Testis (tissue), 3 donors: ENCODE measurements around the gene ARPP21. TPM values are rescaled to one million over a fixed set of nuclear protein-coding genes. Genes with fewer than 3 reads are reported as not detected.
"Not testable (repeated sequence)": the region's sequence is repeated elsewhere in the genome, so short reads cannot be mapped to it uniquely, and the experiment has no call there.

Experiments
- DNase-seq: peaks from one replicate; pipeline ENCODE4 v3.0.0-alpha.2; 2019
- H3K27ac ChIP-seq, 2 donors: fragments of 200-600 bp; sonication (generic); one replicate each; pipeline ENCODE4 v1.5.1; 2019
- H3K27me3 ChIP-seq: fragments of 200-600 bp; sonication (generic); one replicate; pipeline ENCODE4 v1.5.1; 2019
- H3K36me3 ChIP-seq: fragments of 200-600 bp; sonication (generic); one replicate; pipeline ENCODE4 v1.5.1; 2017; ENCODE audit warnings: low read depth; ENCODE audit errors: missing control alignments
- H3K4me1 ChIP-seq: fragments of 200-600 bp; sonication (generic); one replicate; pipeline ENCODE4 v1.5.1; 2019
- H3K4me3 ChIP-seq, 2 donors: fragments of 200-600 bp; sonication (generic); one replicate each; pipeline ENCODE4 v1.5.1; 2017 to 2019
- H3K9me3 ChIP-seq: fragments of 200-600 bp; sonication (generic); one replicate; pipeline ENCODE4 v1.5.1; 2017
- POLR2A ChIP-seq: fragments of 450-650 bp; IDR thresholded peaks from one replicate; pipeline ENCODE4 v1.6.1; 2017; ENCODE audit warnings: antibody characterized with exemption, mild to moderate bottlenecking, moderate library complexity
- WGBS, 2 donors: methylation state at CpG; one replicate each; pipeline ENCODE4 v1.1.5; 2018; 5-methylcytosine and 5-hydroxymethylcytosine counted together
- intact Hi-C: fragments of 100-400 bp; cut with DNase I; formaldehyde crosslinking; loops from one replicate; pipeline ENCODE4 v1.15.1; 2023; ENCODE audit warnings: low total_unique reads
- polyA plus RNA-seq: library from polyadenylated mRNA; stranded (reverse); fragments of 350-450 nt; fragmentation: Illumina TruSeq; extraction: RNeasy Lipid Tissue Mini Kit (QIAGEN cat#74804); gene quantifications from one replicate; pipeline ENCODE4 v1.2.3, GENCODE V29; 2014; ENCODE audit warnings: low read depth, low replicate concordance; ENCODE audit not compliant: insufficient read depth
- total RNA-seq, 2 donors: library from RNA; depleted of rRNA; stranded (reverse); fragments of >200 nt; gene quantifications; one replicate each; pipeline ENCODE4 v1.2.3, GENCODE V29; 2016
- TF ChIP-seq, protein P1 (sequence below), 3 experiments: fragments of 450-650 bp in 2 of 3; fragments of 200-600 bp in 1 of 3; sonication (generic) in 1 of 3; IDR thresholded peaks; one replicate each; pipeline ENCODE4 v1.5.1; 2016 to 2019; ENCODE audit warnings: antibody characterized with exemption in 3 of 3, mild to moderate bottlenecking in 2 of 3, moderate library complexity in 1 of 3

ARPP21 gene
- total and polyA plus RNA-seq, 3 donors from 2014 or later: 0.47 to 1.1 (median 0.87) TPM

DNA sequence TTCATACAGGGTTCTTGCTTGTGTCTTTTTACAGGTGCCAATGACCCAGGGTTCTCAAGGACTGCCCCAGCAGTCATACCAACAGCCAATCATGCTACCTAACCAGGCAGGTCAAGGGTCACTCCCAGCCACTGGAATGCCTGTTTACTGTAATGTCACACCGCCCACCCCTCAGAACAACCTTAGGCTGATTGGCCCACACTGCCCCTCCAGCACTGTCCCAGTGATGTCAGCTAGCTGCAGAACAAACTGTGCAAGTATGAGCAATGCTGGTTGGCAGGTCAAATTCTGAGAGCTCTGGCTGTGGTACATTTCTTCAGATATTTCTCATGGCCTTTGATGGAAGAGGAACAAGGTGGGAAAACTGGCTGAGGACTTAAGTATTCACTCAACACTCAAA lies 154.3 kb downstream of the ARPP21 start:
- 100% methylated on average over 1 of the region's 1 CpG; no CpG with 5 or more reads in 1 of the 2 donors for WGBS, 2 donors
- Histone ChIP-seq H3K27me3 (no peaks in the 10 kb centered on the region), H3K27ac (no peak overlapping the region), H3K36me3 (no peaks in the 10 kb centered on the region), H3K4me1 (no peaks in the 10 kb centered on the region), H3K4me3 (no peak overlapping the region), H3K9me3 (no peaks in the 10 kb centered on the region)
- TF ChIP-seq, protein P1, sequence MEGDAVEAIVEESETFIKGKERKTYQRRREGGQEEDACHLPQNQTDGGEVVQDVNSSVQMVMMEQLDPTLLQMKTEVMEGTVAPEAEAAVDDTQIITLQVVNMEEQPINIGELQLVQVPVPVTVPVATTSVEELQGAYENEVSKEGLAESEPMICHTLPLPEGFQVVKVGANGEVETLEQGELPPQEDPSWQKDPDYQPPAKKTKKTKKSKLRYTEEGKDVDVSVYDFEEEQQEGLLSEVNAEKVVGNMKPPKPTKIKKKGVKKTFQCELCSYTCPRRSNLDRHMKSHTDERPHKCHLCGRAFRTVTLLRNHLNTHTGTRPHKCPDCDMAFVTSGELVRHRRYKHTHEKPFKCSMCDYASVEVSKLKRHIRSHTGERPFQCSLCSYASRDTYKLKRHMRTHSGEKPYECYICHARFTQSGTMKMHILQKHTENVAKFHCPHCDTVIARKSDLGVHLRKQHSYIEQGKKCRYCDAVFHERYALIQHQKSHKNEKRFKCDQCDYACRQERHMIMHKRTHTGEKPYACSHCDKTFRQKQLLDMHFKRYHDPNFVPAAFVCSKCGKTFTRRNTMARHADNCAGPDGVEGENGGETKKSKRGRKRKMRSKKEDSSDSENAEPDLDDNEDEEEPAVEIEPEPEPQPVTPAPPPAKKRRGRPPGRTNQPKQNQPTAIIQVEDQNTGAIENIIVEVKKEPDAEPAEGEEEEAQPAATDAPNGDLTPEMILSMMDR (IDR thresholded peaks at IDR 0.05): no peak
- TF ChIP-seq POLR2A: no peak
- intact Hi-C loops: no loop called here
- DNase-seq: peak; percentile 17

DNA sequence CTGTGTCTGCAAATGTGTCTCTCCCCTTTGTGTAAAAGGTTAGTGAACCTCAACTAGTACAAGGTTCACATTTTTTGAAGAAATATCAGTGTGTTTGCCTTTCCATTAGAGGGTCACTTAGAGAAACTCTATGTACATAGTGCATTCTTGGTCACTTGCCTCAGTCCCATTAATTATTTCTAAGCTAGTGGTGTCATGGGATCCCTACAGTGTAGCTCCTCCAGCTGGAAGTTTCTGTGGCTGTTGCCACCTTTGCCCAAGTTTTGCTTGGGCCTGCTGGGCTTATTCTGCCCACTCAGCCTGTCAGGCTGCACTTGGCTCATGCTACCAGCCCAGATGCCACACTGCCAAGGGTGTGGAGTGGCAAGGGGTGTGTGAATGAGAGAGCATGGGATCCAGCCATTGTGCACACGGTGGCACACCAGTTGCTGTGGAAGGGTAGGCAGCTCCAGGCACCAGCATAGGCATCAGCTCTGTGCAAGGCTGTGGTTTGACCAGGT lies 161.7 kb downstream of the ARPP21 start:
- no peak overlapping the region for H3K4me3 ChIP-seq

DNA sequence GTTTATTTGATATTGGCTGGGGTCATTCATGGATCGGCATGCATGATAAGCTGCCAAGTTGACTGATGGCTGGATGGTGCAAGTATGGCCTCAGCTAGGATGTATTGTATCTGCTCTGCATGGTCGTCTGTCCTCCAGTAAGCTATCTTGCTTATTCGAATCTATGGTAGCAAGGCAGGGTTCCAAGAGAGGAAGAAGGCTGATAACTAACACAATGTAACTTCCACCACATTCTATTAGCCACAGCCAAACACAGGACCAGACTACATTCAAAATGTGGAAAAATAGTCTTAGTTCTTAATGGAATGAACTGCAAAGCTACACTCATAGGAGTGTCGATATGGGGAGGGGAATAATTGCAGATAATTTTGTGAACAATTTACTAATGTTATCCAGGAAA lies 175.2 kb downstream of the ARPP21 start:
- Histone ChIP-seq H3K4me3 (no peak overlapping the region), H3K9me3 (no peaks in the 10 kb centered on the region), H3K27me3 (no peaks in the 10 kb centered on the region), H3K4me1 (no peaks in the 10 kb centered on the region), H3K36me3 (no peaks in the 10 kb centered on the region), H3K27ac (no peak overlapping the region)
- 46 to 58% methylated on average over 4 of the region's 4 CpGs for WGBS, 2 donors
- intact Hi-C loops: no loop called here
- no peak for DNase-seq
- TF ChIP-seq POLR2A: no peak
- TF ChIP-seq, protein P1 (IDR thresholded peaks at IDR 0.05): no peak

More for the DNA sequence above, 161.7 kb downstream of the ARPP21 start:
- WGBS, 2 donors: 95% methylated on average over 1 of the region's 1 CpG; no CpG with 5 or more reads in 1 of the 2 donors
- no peak overlapping the region for H3K27ac ChIP-seq
- no peaks in the 10 kb centered on the region for H3K27me3 ChIP-seq
- no peaks in the 10 kb centered on the region for H3K36me3 ChIP-seq
- intact Hi-C loops: no loop called here
- no peaks in the 10 kb centered on the region for H3K4me1 ChIP-seq
- DNase-seq: no peak
- H3K9me3 ChIP-seq: no peaks in the 10 kb centered on the region
- TF ChIP-seq, protein P1 (IDR thresholded peaks at IDR 0.05): no peak
- TF ChIP-seq POLR2A: no peak

DNA sequence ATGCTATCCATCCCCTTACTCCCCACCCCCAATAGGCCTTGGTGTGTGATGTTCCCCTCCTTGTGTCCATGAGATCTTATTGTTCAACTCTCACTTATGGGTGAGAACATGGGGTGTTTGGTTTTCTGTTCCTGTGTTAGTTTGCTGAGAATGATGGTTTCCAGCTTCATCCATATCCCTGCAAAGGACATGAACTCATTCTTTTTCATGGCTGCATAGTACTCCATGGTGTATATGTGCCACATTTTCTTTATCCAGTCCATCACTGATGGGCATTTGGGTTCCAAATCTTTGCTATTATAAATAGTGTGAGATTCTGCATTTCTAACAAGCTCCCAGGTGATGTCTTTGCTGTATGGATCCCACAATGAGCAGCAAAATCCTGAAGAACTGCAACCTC lies 176.5 kb downstream of the ARPP21 start:
- H3K4me3 ChIP-seq: not testable (repeated sequence)

DNA sequence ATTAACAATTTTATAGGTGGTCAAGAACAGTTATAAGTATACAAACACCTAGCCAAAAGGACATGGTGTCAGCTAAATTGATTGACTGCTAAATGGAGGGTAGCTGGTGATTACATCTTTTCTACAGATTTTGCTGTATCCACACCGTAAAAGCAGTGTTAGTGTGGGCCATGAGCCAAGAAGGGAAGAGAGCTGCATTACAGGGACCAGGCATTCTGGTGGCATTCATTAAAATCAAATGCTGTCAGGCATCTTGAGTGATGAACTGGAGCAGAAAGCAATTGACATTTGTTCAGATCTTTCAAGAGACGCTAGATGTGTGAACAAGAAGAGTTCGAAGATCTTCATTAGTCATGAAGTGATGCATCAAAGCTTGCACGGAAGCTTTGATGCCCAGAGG lies 177.9 kb downstream of the ARPP21 start:
- intact Hi-C loops: no loop called here

More for the DNA sequence above, 176.5 kb downstream of the ARPP21 start:
- H3K36me3 ChIP-seq, H3K27ac ChIP-seq, intact Hi-C loops, H3K9me3 ChIP-seq, DNase-seq, H3K4me1 ChIP-seq, H3K27me3 ChIP-seq: not testable (repeated sequence)

More for the DNA sequence above, 177.9 kb downstream of the ARPP21 start:
- TF ChIP-seq, protein P1 (IDR thresholded peaks at IDR 0.05): no peak
- no peak for DNase-seq
- Histone ChIP-seq H3K4me1 (no peaks in the 10 kb centered on the region), H3K9me3 (no peaks in the 10 kb centered on the region), H3K4me3 (no peak overlapping the region), H3K36me3 (no peaks in the 10 kb centered on the region), H3K27me3 (no peaks in the 10 kb centered on the region), H3K27ac (no peak overlapping the region)
- WGBS, 2 donors: 80 to 87% methylated on average over 4 of the region's 4 CpGs
